Activated naive CD8-positive, alpha-beta T cell (primary cell): Measurements from ENCODE around the gene P3H3.
"Not testable (repeated sequence)": the region's sequence is repeated elsewhere in the genome, so short reads cannot be mapped to it uniquely, and the experiment has no call there.

ENCODE experiments used
- H3K27ac Mint-ChIP-seq: one replicate; pipeline ENCODE4 v1.8.0; 2021; ENCODE audit warnings: mixed read lengths
- H3K27me3 Mint-ChIP-seq: one replicate; pipeline ENCODE4 v1.8.0; 2021; ENCODE audit warnings: mixed read lengths
- H3K36me3 Mint-ChIP-seq: one replicate; pipeline ENCODE4 v1.8.0; 2021; ENCODE audit warnings: mixed read lengths
- H3K4me1 Mint-ChIP-seq: one replicate; pipeline ENCODE4 v1.8.0; 2021; ENCODE audit warnings: low read depth, mixed read lengths
- H3K4me3 Mint-ChIP-seq: one replicate; pipeline ENCODE4 v1.8.0; 2021; ENCODE audit warnings: mild to moderate bottlenecking, mixed read lengths
- H3K9me3 Mint-ChIP-seq: one replicate; pipeline ENCODE4 v1.8.0; 2021; ENCODE audit warnings: low read depth, mixed read lengths

The P3H3 gene

GRCh38 chr12:6888794-6889193 is 60.6 kb downstream of the P3H3 start:
- not testable (repeated sequence) for H3K27ac Mint-ChIP-seq, H3K9me3 Mint-ChIP-seq, H3K36me3 Mint-ChIP-seq, H3K4me3 Mint-ChIP-seq, H3K27me3 Mint-ChIP-seq
- peaks cover 14% of the 10 kb centered on the region for H3K4me1 Mint-ChIP-seq
